ENCODE results near the gene HSF5.
A peak's percentile ranks its signal among the peaks of the same experiment; 100 is the strongest.

HSF5 gene

GRCh38 chr17:58487589-58488427 lies at the start of gene HSF5:
Gene HSF5 (minus strand): TSS chr17:58488408. CDS start chr17:58488274, 134 bp downstream.
- ATAC-seq: peak; percentile 83 to 85

- ATAC-seq: no peak
Observed at GRCh38 chr17:58537266-58537665, 49.1 kb upstream of the HSF5 start.

- no peak for ATAC-seq
Observed at GRCh38 chr17:58536542-58536941, 48.3 kb upstream of the HSF5 start.

GRCh38 chr17:58535431-58535830 lies 47.2 kb upstream of the HSF5 start:
- no peak for ATAC-seq

GRCh38 chr17:58534901-58535421 lies 46.8 kb upstream of the HSF5 start:
- no peak for ATAC-seq

- ATAC-seq: no peak
Observed at GRCh38 chr17:58534331-58534730, 46.1 kb upstream of the HSF5 start.

- ATAC-seq: no peak
Observed at GRCh38 chr17:58533616-58534188, 45.5 kb upstream of the HSF5 start.

- no peak for ATAC-seq
Observed at GRCh38 chr17:58532555-58532951, 44.3 kb upstream of the HSF5 start.

GRCh38 chr17:58531661-58532554 lies 43.7 kb upstream of the HSF5 start:
- peak; percentile 87 to 91 for ATAC-seq

GRCh38 chr17:58531122-58531521 lies 42.9 kb upstream of the HSF5 start:
- ATAC-seq: no peak

GRCh38 chr17:58530655-58531054 lies 42.4 kb upstream of the HSF5 start:
- no peak for ATAC-seq

GRCh38 chr17:58529275-58529674 lies 41.1 kb upstream of the HSF5 start:
- ATAC-seq: no peak

GRCh38 chr17:58528443-58528842 lies 40.2 kb upstream of the HSF5 start:
- no peak for ATAC-seq

- no peak for ATAC-seq
Observed at GRCh38 chr17:58527949-58528348, 39.7 kb upstream of the HSF5 start.

GRCh38 chr17:58527306-58527705 lies 39.1 kb upstream of the HSF5 start:
- no peak for ATAC-seq

GRCh38 chr17:58525239-58525638 lies 37.0 kb upstream of the HSF5 start:
- no peak for ATAC-seq

GRCh38 chr17:58521680-58522079 lies 33.5 kb upstream of the HSF5 start:
- ATAC-seq: no peak

GRCh38 chr17:58520843-58521430 lies 32.7 kb upstream of the HSF5 start:
- no peak for ATAC-seq

GRCh38 chr17:58517928-58518609 lies 29.9 kb upstream of the HSF5 start:
- ATAC-seq: peak; percentile 87 to 90

GRCh38 chr17:58517378-58517927 lies 29.2 kb upstream of the HSF5 start:
- ATAC-seq: no peak

GRCh38 chr17:58516644-58517377 lies 28.6 kb upstream of the HSF5 start:
- ATAC-seq: no peak
